ENCODE results near the gene RGPD5.
"Not testable (repeated sequence)": the region's sequence is repeated elsewhere in the genome, so short reads cannot be mapped to it uniquely, and the experiment has no call there.

Gene RGPD5

GRCh38 chr2:109794074-109794737 lies at the start of gene RGPD5:
Gene RGPD5, plus strand, starts transcription at chr2:109794305. Its CDS starts 161 bp downstream, at chr2:109794466.
- not testable (repeated sequence) for DNase-seq

GRCh38 chr2:109751572-109751971 lies 42.5 kb upstream of the RGPD5 start:
- not testable (repeated sequence) for DNase-seq

GRCh38 chr2:109757163-109757824 lies 36.8 kb upstream of the RGPD5 start:
- DNase-seq = not testable (repeated sequence)

GRCh38 chr2:109760265-109761042 lies 33.7 kb upstream of the RGPD5 start:
- DNase-seq = not testable (repeated sequence)

- not testable (repeated sequence) for DNase-seq
Observed at GRCh38 chr2:109761043-109761454, 33.1 kb upstream of the RGPD5 start.

GRCh38 chr2:109761976-109762375 lies 32.1 kb upstream of the RGPD5 start:
- not testable (repeated sequence) for DNase-seq

GRCh38 chr2:109766074-109766473 lies 28.0 kb upstream of the RGPD5 start:
- DNase-seq = not testable (repeated sequence)

GRCh38 chr2:109766886-109767578 lies 27.1 kb upstream of the RGPD5 start:
- not testable (repeated sequence) for DNase-seq

GRCh38 chr2:109768934-109769333 lies 25.2 kb upstream of the RGPD5 start:
- DNase-seq = not testable (repeated sequence)

- not testable (repeated sequence) for DNase-seq
Observed at GRCh38 chr2:109779118-109779517, 15.0 kb upstream of the RGPD5 start.

GRCh38 chr2:109781147-109781816 lies 12.8 kb upstream of the RGPD5 start:
- not testable (repeated sequence) for DNase-seq

- not testable (repeated sequence) for DNase-seq
Observed at GRCh38 chr2:109782446-109782993, 11.6 kb upstream of the RGPD5 start.

- not testable (repeated sequence) for DNase-seq
Observed at GRCh38 chr2:109791530-109792279, 2.4 kb upstream of the RGPD5 start.

- not testable (repeated sequence) for DNase-seq
Observed at GRCh38 chr2:109792659-109793058, 1.4 kb upstream of the RGPD5 start.

- DNase-seq = not testable (repeated sequence)
Observed at GRCh38 chr2:109871129-109871751, 77.1 kb downstream of the RGPD5 start.

- not testable (repeated sequence) for DNase-seq
Observed at GRCh38 chr2:109876625-109877024, 82.5 kb downstream of the RGPD5 start.

GRCh38 chr2:109882112-109882511 lies 88.0 kb downstream of the RGPD5 start:
- DNase-seq = not testable (repeated sequence)

GRCh38 chr2:109888414-109888813 lies 94.3 kb downstream of the RGPD5 start:
- not testable (repeated sequence) for DNase-seq

GRCh38 chr2:109889909-109890308 lies 95.8 kb downstream of the RGPD5 start:
- not testable (repeated sequence) for DNase-seq

GRCh38 chr2:109891024-109891423 lies 96.9 kb downstream of the RGPD5 start:
- DNase-seq = not testable (repeated sequence)

GRCh38 chr2:109893736-109894135 lies 99.6 kb downstream of the RGPD5 start:
- DNase-seq = not testable (repeated sequence)

All from bone marrow (tissue), 2 donors.